WTC11 (cell line): ENCODE results near the gene SGK2. TPM values are rescaled to one million over a fixed set of nuclear protein-coding genes. Genes with fewer than 3 reads are reported as not detected.

Experiments
- ATAC-seq: fragments of 200-7000 bp; cut with Tn5 transposase; 2 replicates; pipeline ENCODE4 v1.10.0; 2021; ENCODE audit warnings: mild to moderate bottlenecking, moderate library complexity
- CTCF ChIA-PET: fragments of 300-600 bp; sonication (Branson Sonifier 250); formaldehyde crosslinking; loops from one replicate; lab custom pipeline; 2021; ENCODE audit warnings: antibody characterized with exemption; lab: Charles Lee
- POLR2A ChIA-PET: fragments of 350-600 bp; sonication (Branson Sonifier 250); formaldehyde crosslinking; loops from one replicate; lab custom pipeline; 2021; ENCODE audit warnings: antibody characterized with exemption; lab: Charles Lee
- DNase-seq: peaks from one replicate; pipeline ENCODE4 v3.0.0; 2021; ENCODE audit warnings: low spot score
- H3K27ac Mint-ChIP-seq: 2 replicates; pipeline ENCODE4 v1.8.0; 2021; ENCODE audit warnings: mixed read lengths
- H3K27me3 Mint-ChIP-seq: 2 replicates; pipeline ENCODE4 v1.8.0; 2021; ENCODE audit warnings: low read depth, mild to moderate bottlenecking, moderate library complexity, mixed read lengths
- H3K36me3 Mint-ChIP-seq: 2 replicates; pipeline ENCODE4 v1.8.0; 2021; ENCODE audit warnings: mixed read lengths
- H3K4me1 Mint-ChIP-seq: 2 replicates; pipeline ENCODE4 v1.8.0; 2022; ENCODE audit warnings: mixed read lengths
- H3K4me3 Mint-ChIP-seq: 2 replicates; pipeline ENCODE4 v1.8.0; 2021; ENCODE audit warnings: mild to moderate bottlenecking, moderate library complexity, mixed read lengths
- H3K9me3 Mint-ChIP-seq: 2 replicates; pipeline ENCODE4 v1.8.0; 2021; ENCODE audit warnings: mixed read lengths
- EMX1 ChIP-seq: fragments of 250-450 bp; sonication (Bioruptor Pico); IDR thresholded peaks from 2 replicates; pipeline ENCODE4 v1.8.0; 2021; ENCODE audit warnings: mild to moderate bottlenecking
- FOXK1 ChIP-seq: sonication (generic); formaldehyde crosslinking; IDR thresholded peaks from 2 replicates; pipeline ENCODE4 v1.8.0; 2022; ENCODE audit warnings: mild to moderate bottlenecking, moderate library complexity, missing genetic modification reagents
- NR2C2 ChIP-seq: sonication (generic); formaldehyde crosslinking; IDR thresholded peaks from 2 replicates; pipeline ENCODE4 v1.8.0; 2022; ENCODE audit warnings: mild to moderate bottlenecking, missing genetic modification reagents
- NR3C1 ChIP-seq: sonication (generic); formaldehyde crosslinking; conservative IDR thresholded peaks from 2 replicates; pipeline ENCODE4 v1.8.1; 2023; ENCODE audit warnings: low read depth, mild to moderate bottlenecking, missing genetic modification reagents
- SMAD3 ChIP-seq: sonication (generic); formaldehyde crosslinking; IDR thresholded peaks from 2 replicates; pipeline ENCODE4 v1.8.0; 2022; ENCODE audit warnings: missing genetic modification reagents, mild to moderate bottlenecking, borderline replicate concordance
- SOX15 ChIP-seq: fragments of 250-450 bp; sonication (Bioruptor Pico); IDR thresholded peaks from 2 replicates; pipeline ENCODE4 v1.9.0; 2021; ENCODE audit warnings: mild to moderate bottlenecking
- SP1 ChIP-seq: sonication (generic); formaldehyde crosslinking; conservative IDR thresholded peaks from 2 replicates; pipeline ENCODE4 v1.8.1; 2022; ENCODE audit warnings: missing genetic modification reagents
- TEAD1 ChIP-seq: sonication (generic); formaldehyde crosslinking; IDR thresholded peaks from 2 replicates; pipeline ENCODE4 v1.8.0; 2022; ENCODE audit warnings: mild to moderate bottlenecking, missing genetic modification reagents
- ZNF121 ChIP-seq: sonication (generic); formaldehyde crosslinking; IDR thresholded peaks from 2 replicates; pipeline ENCODE4 v1.8.0; 2023; ENCODE audit warnings: missing genetic modification reagents
- ZNF317 ChIP-seq: sonication (generic); formaldehyde crosslinking; IDR thresholded peaks from 2 replicates; pipeline ENCODE4 v1.8.1; 2023; ENCODE audit warnings: low read depth, mild to moderate bottlenecking, moderate library complexity, missing genetic modification reagents, borderline replicate concordance
- total RNA-seq: library from RNA; stranded (reverse); gene quantifications from 3 replicates; pipeline ENCODE4 v1.2.3, GENCODE V29; 2021
- TF ChIP-seq, protein P1 (sequence below): sonication (generic); formaldehyde crosslinking; IDR thresholded peaks from 2 replicates; pipeline ENCODE4 v1.8.0; 2023; ENCODE audit warnings: mild to moderate bottlenecking, missing genetic modification reagents
- TF ChIP-seq, protein P2 (sequence below): sonication (generic); formaldehyde crosslinking; IDR thresholded peaks from 2 replicates; pipeline ENCODE4 v1.8.0; 2023; ENCODE audit warnings: missing genetic modification reagents
- TF ChIP-seq, protein P3 (sequence below): sonication (generic); formaldehyde crosslinking; IDR thresholded peaks from 2 replicates; pipeline ENCODE4 v1.8.0; 2023; ENCODE audit warnings: missing genetic modification reagents, mild to moderate bottlenecking, borderline replicate concordance
- TF ChIP-seq, protein P4 (sequence below): sonication (generic); formaldehyde crosslinking; IDR thresholded peaks from 2 replicates; pipeline ENCODE4 v1.8.0; 2022; ENCODE audit warnings: mild to moderate bottlenecking, missing genetic modification reagents
- TF ChIP-seq, protein P5 (sequence below): fragments of 200-600 bp; IDR thresholded peaks from 2 replicates; pipeline ENCODE4 v1.8.0; 2022; ENCODE audit warnings: antibody characterized with exemption

SGK2 gene
- total RNA-seq, 1 experiment from 2014 or later: 0.74 TPM

DNA sequence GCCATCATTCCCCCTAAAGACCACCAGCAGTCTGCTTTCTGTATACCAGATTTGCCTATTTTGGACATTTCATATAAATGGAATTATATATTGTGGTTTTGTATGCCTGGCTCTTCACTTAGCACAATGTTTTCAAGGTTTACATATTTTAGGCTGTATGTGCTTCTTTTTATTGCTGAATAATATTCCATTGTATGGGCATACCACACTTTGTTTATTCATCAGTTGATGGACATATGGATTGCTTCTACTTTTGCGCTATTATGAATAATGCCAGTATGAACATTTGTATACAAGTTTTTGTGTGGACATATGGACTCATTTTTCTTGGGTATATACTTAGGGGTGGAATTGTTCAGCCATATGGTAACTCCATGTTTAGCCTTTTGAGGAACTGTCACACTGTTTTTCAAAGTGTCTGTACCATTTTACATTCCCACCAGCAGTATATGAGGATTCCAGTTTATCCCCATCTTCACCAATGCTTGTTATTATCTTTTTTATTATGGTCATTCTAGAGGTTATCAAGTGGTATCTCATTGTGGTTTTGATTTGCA lies 38.7 kb upstream of the SGK2 start (continued):
- TF ChIP-seq, protein P1, sequence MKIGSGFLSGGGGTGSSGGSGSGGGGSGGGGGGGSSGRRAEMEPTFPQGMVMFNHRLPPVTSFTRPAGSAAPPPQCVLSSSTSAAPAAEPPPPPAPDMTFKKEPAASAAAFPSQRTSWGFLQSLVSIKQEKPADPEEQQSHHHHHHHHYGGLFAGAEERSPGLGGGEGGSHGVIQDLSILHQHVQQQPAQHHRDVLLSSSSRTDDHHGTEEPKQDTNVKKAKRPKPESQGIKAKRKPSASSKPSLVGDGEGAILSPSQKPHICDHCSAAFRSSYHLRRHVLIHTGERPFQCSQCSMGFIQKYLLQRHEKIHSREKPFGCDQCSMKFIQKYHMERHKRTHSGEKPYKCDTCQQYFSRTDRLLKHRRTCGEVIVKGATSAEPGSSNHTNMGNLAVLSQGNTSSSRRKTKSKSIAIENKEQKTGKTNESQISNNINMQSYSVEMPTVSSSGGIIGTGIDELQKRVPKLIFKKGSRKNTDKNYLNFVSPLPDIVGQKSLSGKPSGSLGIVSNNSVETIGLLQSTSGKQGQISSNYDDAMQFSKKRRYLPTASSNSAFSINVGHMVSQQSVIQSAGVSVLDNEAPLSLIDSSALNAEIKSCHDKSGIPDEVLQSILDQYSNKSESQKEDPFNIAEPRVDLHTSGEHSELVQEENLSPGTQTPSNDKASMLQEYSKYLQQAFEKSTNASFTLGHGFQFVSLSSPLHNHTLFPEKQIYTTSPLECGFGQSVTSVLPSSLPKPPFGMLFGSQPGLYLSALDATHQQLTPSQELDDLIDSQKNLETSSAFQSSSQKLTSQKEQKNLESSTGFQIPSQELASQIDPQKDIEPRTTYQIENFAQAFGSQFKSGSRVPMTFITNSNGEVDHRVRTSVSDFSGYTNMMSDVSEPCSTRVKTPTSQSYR: no peak
- no peak for TF ChIP-seq NR2C2
- TF ChIP-seq ZNF121 (CRISPR knock-in tag): no peak
- TF ChIP-seq SP1: no peak
- no peak for TF ChIP-seq EMX1 (CRISPR knock-in tag)
- TF ChIP-seq, protein P2, sequence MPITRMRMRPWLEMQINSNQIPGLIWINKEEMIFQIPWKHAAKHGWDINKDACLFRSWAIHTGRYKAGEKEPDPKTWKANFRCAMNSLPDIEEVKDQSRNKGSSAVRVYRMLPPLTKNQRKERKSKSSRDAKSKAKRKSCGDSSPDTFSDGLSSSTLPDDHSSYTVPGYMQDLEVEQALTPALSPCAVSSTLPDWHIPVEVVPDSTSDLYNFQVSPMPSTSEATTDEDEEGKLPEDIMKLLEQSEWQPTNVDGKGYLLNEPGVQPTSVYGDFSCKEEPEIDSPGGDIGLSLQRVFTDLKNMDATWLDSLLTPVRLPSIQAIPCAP: no peak
- TF ChIP-seq, protein P3, sequence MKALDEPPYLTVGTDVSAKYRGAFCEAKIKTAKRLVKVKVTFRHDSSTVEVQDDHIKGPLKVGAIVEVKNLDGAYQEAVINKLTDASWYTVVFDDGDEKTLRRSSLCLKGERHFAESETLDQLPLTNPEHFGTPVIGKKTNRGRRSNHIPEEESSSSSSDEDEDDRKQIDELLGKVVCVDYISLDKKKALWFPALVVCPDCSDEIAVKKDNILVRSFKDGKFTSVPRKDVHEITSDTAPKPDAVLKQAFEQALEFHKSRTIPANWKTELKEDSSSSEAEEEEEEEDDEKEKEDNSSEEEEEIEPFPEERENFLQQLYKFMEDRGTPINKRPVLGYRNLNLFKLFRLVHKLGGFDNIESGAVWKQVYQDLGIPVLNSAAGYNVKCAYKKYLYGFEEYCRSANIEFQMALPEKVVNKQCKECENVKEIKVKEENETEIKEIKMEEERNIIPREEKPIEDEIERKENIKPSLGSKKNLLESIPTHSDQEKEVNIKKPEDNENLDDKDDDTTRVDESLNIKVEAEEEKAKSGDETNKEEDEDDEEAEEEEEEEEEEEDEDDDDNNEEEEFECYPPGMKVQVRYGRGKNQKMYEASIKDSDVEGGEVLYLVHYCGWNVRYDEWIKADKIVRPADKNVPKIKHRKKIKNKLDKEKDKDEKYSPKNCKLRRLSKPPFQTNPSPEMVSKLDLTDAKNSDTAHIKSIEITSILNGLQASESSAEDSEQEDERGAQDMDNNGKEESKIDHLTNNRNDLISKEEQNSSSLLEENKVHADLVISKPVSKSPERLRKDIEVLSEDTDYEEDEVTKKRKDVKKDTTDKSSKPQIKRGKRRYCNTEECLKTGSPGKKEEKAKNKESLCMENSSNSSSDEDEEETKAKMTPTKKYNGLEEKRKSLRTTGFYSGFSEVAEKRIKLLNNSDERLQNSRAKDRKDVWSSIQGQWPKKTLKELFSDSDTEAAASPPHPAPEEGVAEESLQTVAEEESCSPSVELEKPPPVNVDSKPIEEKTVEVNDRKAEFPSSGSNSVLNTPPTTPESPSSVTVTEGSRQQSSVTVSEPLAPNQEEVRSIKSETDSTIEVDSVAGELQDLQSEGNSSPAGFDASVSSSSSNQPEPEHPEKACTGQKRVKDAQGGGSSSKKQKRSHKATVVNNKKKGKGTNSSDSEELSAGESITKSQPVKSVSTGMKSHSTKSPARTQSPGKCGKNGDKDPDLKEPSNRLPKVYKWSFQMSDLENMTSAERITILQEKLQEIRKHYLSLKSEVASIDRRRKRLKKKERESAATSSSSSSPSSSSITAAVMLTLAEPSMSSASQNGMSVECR (CRISPR knock-in tag): no peak
- no peak for TF ChIP-seq TEAD1 (CRISPR knock-in tag)
- TF ChIP-seq FOXK1: no peak

DNA sequence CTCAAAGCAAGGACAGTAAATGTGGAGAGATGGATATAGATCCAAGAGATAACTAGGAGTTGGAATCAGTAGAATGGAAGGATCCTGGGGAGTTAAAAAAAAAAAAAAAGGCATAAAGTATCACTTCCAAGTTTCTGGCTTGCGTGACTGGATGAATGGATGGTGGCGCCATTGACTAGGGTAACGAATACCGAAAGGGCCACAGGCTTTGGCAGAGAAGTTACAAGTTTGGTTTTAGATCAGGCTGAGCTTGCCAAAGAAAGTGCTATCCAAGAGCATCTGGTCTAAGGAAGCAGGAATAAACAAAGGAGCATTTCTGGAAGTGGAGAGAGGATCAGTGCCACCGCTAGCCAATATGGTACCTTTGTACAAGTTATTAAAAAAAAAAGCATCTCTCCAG lies 33.8 kb upstream of the SGK2 start:
- DNase-seq: no peak
- Mint-ChIP-seq H3K27ac (no peak overlapping the region), H3K36me3 (peaks cover 5% of the 10 kb centered on the region), H3K9me3 (peaks cover 6% of the 10 kb centered on the region), H3K4me3 (no peak overlapping the region), H3K27me3 (no peaks in the 10 kb centered on the region), H3K4me1 (no peaks in the 10 kb centered on the region)
- ChIA-PET CTCF (no interaction called here), POLR2A (no interaction called here)
- TF ChIP-seq, protein P4, sequence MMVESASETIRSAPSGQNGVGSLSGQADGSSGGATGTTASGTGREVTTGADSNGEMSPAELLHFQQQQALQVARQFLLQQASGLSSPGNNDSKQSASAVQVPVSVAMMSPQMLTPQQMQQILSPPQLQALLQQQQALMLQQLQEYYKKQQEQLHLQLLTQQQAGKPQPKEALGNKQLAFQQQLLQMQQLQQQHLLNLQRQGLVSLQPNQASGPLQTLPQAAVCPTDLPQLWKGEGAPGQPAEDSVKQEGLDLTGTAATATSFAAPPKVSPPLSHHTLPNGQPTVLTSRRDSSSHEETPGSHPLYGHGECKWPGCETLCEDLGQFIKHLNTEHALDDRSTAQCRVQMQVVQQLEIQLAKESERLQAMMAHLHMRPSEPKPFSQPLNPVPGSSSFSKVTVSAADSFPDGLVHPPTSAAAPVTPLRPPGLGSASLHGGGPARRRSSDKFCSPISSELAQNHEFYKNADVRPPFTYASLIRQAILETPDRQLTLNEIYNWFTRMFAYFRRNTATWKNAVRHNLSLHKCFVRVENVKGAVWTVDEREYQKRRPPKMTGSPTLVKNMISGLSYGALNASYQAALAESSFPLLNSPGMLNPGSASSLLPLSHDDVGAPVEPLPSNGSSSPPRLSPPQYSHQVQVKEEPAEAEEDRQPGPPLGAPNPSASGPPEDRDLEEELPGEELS (CRISPR knock-in tag): no peak
- TF ChIP-seq SMAD3 (no peak), ZNF317 (no peak), NR3C1 (CRISPR knock-in tag) (no peak), SOX15 (CRISPR knock-in tag) (no peak)
- TF ChIP-seq, protein P5, sequence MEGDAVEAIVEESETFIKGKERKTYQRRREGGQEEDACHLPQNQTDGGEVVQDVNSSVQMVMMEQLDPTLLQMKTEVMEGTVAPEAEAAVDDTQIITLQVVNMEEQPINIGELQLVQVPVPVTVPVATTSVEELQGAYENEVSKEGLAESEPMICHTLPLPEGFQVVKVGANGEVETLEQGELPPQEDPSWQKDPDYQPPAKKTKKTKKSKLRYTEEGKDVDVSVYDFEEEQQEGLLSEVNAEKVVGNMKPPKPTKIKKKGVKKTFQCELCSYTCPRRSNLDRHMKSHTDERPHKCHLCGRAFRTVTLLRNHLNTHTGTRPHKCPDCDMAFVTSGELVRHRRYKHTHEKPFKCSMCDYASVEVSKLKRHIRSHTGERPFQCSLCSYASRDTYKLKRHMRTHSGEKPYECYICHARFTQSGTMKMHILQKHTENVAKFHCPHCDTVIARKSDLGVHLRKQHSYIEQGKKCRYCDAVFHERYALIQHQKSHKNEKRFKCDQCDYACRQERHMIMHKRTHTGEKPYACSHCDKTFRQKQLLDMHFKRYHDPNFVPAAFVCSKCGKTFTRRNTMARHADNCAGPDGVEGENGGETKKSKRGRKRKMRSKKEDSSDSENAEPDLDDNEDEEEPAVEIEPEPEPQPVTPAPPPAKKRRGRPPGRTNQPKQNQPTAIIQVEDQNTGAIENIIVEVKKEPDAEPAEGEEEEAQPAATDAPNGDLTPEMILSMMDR: no peak
- ATAC-seq: no peak
